ENCODE measurements around the gene SSR1.

The SSR1 gene

DNA sequence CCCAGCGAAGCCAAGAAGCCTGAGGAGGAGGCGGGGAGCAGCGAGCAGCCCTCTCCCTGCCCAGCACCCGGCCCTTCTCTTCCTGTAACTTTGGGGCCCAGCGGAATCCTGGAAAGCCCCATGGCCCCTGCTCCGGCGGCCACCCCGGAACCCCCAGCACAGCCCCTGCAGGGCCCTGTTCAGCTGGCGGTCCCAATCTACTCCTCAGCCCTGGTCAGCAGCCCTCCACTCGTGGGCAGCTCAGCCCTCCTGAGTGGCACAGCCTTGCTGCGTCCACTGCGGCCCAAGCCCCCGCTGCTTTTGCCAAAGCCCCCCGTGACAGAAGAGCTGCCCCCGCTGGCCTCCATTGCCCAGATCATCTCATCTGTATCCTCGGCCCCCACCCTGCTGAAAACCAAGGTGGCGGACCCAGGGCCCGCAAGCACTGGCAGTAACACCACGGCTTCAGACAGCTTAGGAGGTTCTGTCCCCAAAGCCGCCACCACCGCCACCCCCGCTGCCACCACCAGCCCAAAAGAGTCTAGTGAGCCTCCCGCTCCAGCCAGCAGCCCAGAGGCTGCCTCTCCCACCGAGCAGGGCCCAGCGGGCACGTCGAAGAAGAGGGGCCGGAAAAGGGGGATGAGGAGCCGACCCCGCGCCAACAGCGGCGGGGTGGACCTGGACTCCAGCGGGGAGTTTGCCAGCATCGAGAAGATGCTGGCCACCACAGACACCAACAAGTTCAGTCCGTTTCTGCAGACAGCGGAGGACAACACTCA is 81.9 kb downstream of the SSR1 start:
- no peak for DNase-seq (ENCODE audit: extremely low read depth, low read depth)
- no peak overlapping the region for H3K4me3 ChIP-seq (replicated peaks; ENCODE audit: low read depth, low read length)

DNA sequence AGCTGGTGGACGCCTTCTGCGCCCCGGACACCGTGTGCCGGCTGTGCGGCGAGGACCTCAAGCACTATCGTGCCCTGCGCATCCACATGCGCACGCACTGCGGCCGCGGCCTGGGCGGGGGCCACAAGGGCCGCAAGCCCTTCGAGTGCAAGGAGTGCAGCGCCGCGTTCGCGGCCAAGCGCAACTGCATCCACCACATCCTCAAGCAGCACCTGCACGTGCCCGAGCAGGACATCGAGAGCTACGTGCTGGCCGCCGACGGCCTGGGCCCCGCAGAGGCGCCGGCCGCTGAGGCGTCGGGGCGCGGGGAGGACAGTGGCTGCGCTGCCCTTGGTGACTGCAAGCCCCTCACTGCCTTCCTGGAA is 82.7 kb downstream of the SSR1 start:
- TF ChIP-seq, protein P1, sequence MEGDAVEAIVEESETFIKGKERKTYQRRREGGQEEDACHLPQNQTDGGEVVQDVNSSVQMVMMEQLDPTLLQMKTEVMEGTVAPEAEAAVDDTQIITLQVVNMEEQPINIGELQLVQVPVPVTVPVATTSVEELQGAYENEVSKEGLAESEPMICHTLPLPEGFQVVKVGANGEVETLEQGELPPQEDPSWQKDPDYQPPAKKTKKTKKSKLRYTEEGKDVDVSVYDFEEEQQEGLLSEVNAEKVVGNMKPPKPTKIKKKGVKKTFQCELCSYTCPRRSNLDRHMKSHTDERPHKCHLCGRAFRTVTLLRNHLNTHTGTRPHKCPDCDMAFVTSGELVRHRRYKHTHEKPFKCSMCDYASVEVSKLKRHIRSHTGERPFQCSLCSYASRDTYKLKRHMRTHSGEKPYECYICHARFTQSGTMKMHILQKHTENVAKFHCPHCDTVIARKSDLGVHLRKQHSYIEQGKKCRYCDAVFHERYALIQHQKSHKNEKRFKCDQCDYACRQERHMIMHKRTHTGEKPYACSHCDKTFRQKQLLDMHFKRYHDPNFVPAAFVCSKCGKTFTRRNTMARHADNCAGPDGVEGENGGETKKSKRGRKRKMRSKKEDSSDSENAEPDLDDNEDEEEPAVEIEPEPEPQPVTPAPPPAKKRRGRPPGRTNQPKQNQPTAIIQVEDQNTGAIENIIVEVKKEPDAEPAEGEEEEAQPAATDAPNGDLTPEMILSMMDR (IDR thresholded peaks at IDR 0.05; ENCODE audit: low read depth, low read length, missing control alignments), result no peak
- no peak overlapping the region for H3K4me3 ChIP-seq (replicated peaks; ENCODE audit: low read depth, low read length)
- no peak for DNase-seq (ENCODE audit: extremely low read depth, low read depth)

More for the DNA sequence above, 81.9 kb downstream of the SSR1 start:
- TF ChIP-seq, protein P1 (IDR thresholded peaks at IDR 0.05; ENCODE audit: low read depth, low read length, missing control alignments), result no peak

DNA sequence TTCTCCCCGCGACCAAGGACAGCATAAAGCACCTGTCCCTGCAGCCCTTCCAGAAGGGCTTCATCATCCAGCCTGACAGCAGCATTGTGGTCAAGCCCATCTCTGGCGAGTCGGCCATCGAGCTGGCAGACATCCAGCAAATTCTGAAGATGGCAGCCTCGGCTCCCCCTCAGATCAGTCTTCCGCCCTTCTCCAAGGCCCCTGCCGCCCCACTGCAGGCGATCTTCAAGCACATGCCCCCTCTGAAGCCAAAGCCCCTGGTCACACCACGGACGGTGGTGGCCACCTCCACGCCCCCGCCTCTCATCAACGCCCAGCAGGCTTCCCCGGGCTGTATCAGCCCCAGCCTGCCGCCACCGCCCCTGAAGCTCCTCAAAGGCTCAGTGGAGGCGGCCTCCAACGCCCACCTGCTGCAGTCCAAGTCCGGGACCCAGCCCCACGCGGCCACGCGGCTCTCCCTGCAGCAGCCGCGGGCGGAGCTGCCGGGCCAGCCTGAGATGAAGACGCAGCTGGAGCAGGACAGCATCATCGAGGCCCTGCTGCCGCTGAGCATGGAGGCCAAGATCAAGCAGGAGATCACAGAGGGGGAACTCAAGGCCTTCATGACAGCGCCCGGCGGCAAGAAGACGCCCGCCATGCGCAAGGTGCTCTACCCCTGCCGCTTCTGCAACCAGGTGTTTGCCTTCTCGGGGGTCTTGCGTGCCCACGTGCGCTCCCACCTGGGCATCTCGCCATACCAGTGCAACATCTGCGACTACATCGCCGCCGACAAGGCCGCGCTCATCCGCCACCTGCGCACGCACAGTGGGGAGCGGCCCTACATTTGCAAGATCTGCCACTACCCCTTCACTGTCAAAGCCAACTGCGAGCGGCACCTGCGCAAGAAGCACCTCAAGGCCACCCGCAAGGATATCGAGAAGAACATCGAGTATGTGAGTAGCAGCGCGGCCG is 83.3 kb downstream of the SSR1 start:
- H3K4me3 ChIP-seq (replicated peaks; ENCODE audit: low read depth, low read length), result no peak overlapping the region
- TF ChIP-seq, protein P1 (IDR thresholded peaks at IDR 0.05; ENCODE audit: low read depth, low read length, missing control alignments), result no peak
- DNase-seq (ENCODE audit: extremely low read depth, low read depth), result no peak

DNA sequence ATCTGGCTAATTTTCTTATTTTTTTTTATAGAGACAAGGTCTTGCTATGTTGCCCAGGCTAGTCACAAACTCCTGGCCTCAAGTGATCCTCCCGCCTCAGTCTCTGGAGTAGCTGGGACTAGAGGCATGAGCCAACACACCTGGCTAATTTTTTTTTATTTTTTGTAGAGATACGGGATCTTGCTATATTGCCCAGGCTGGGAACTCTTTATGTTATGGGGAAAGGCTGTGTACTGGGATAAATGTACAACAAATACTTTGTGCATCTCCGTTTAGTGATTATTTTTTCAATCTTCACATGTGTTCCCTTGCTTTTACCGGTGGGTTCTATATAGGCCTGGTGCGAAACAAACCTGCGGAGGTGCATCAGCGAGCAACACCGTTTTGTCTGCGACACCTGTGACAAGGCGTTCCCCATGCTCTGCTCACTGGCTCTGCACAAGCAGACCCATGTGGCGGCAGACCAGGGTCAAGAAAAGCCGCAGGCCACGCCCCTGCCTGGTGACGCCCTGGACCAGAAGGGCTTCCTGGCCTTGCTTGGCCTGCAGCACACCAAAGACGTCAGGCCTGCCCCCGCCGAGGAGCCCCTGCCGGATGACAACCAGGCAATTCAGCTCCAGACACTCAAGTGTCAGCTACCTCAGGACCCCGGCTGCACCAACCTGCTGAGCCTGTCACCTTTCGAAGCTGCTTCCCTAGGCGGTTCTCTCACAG is 84.2 kb downstream of the SSR1 start:
- no peak overlapping the region for H3K4me3 ChIP-seq (replicated peaks; ENCODE audit: low read depth, low read length)
- TF ChIP-seq, protein P1 (IDR thresholded peaks at IDR 0.05; ENCODE audit: low read depth, low read length, missing control alignments), result no peak
- no peak for DNase-seq (ENCODE audit: extremely low read depth, low read depth)

DNA sequence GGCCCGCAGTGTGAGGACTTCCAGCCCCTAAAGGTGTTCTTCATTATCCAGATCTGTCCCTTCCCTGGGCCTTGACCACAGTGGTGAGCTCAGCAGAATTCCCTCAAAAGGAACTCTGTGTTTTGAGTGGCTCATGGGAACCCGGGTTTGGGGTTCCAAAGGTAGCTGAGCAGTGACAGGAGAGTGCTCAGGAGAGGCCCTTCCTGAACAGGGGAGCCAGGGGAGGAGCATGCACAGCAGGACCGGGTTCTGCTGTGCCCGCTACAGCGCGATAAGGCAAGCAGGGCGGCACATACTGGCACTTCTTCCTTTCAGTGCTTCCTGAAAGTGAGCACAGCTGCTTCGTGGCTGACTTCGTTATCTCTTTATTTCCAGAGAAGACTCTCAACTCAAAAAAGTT is 88.3 kb downstream of the SSR1 start:
- H3K4me3 ChIP-seq (replicated peaks; ENCODE audit: low read depth, low read length), result no peak overlapping the region
- TF ChIP-seq, protein P1 (IDR thresholded peaks at IDR 0.05; ENCODE audit: low read depth, low read length, missing control alignments), result no peak
- DNase-seq (ENCODE audit: extremely low read depth, low read depth), result no peak

DNA sequence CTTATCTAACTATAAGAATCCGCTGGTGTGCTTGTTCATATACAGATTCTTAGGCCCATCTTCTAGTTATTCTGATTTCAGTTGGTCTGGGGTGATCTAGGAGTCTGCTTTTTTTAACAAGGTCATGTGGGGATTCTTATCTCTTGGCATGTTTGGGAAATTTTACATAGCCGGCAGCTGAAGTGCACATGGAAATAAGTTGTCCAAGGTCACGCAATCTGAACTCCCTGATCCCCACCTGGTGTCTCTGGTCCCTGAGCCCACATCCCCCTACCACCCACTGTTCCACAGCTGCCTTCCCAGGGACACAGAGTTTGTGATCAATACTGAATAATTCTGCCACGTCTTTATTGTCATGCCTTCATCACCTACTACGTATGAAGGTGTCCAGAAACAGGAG is 90.8 kb downstream of the SSR1 start:
- no peak for DNase-seq (ENCODE audit: extremely low read depth, low read depth)
- no peak overlapping the region for H3K4me3 ChIP-seq (replicated peaks; ENCODE audit: low read depth, low read length)
- TF ChIP-seq, protein P1 (IDR thresholded peaks at IDR 0.05; ENCODE audit: low read depth, low read length, missing control alignments), result no peak

Data from HFF-Myc (cell line).